RWPE2 (cell line): ENCODE measurements around the gene HS3ST5.

Experiments used
- ATAC-seq: fragments of 200-7000 bp; cut with Tn5 transposase; 3 replicates; pipeline ENCODE4 v1.9.1; 2021; ENCODE audit warnings: low read depth
- DNase-seq: peaks from one replicate; pipeline ENCODE4 v3.0.0-alpha.2; 2020; ENCODE audit warnings: low spot score
- H3K27ac ChIP-seq: fragments of 450-650 bp; 2 replicates; pipeline ENCODE4 v1.5.1; 2017; ENCODE audit warnings: mild to moderate bottlenecking; ENCODE audit not compliant: poor library complexity, severe bottlenecking
- H3K27me3 ChIP-seq: fragments of 250-450 bp; sonication (Bioruptor Pico); 2 replicates; pipeline ENCODE4 v1.5.1; 2021; ENCODE audit warnings: mild to moderate bottlenecking, moderate library complexity; ENCODE audit not compliant: insufficient read depth, poor library complexity, severe bottlenecking
- H3K36me3 ChIP-seq: fragments of 250-450 bp; sonication (Bioruptor Pico); 2 replicates; pipeline ENCODE4 v1.5.1; 2020; ENCODE audit warnings: low read depth, mild to moderate bottlenecking, moderate library complexity
- H3K4me1 ChIP-seq: fragments of 250-450 bp; sonication (Bioruptor Pico); 2 replicates; pipeline ENCODE4 v1.5.1; 2021; ENCODE audit warnings: mild to moderate bottlenecking, moderate library complexity; ENCODE audit not compliant: insufficient read depth, poor library complexity, severe bottlenecking
- H3K4me3 ChIP-seq: fragments of 250-450 bp; sonication (Bioruptor Pico); 2 replicates; pipeline ENCODE4 v1.5.1; 2021; ENCODE audit warnings: mild to moderate bottlenecking, moderate library complexity; ENCODE audit not compliant: severe bottlenecking
- H3K9me3 ChIP-seq: fragments of 250-450 bp; sonication (Bioruptor Pico); 2 replicates; pipeline ENCODE4 v1.5.1; 2021; ENCODE audit warnings: mild to moderate bottlenecking, moderate library complexity; ENCODE audit not compliant: severe bottlenecking
- CTCF ChIP-seq: fragments of 450-650 bp; IDR thresholded peaks from one replicate; pipeline ENCODE4 v1.5.1; 2017; ENCODE audit warnings: mild to moderate bottlenecking, moderate library complexity; ENCODE audit not compliant: poor library complexity, severe bottlenecking

The HS3ST5 gene

GRCh38 chr6:114063956-114064355 lies 278.9 kb downstream of the HS3ST5 start:
- no peak overlapping the region for H3K4me3 ChIP-seq
- H3K4me1 ChIP-seq = no peaks in the 10 kb centered on the region
- H3K9me3 ChIP-seq = no peaks in the 10 kb centered on the region
- ATAC-seq (no peak), DNase-seq (no peak)
- no peaks in the 10 kb centered on the region for H3K27me3 ChIP-seq
- no peak overlapping the region for H3K27ac ChIP-seq
- H3K36me3 ChIP-seq = no peaks in the 10 kb centered on the region
- no peak for TF ChIP-seq CTCF

GRCh38 chr6:114062199-114062598 lies 280.6 kb downstream of the HS3ST5 start:
- ATAC-seq = no peak
- no peaks in the 10 kb centered on the region for H3K4me1 ChIP-seq
- H3K9me3 ChIP-seq = no peaks in the 10 kb centered on the region
- H3K27ac ChIP-seq = no peak overlapping the region
- no peak overlapping the region for H3K4me3 ChIP-seq
- DNase-seq = no peak
- H3K36me3 ChIP-seq = no peaks in the 10 kb centered on the region
- H3K27me3 ChIP-seq = no peaks in the 10 kb centered on the region
- TF ChIP-seq CTCF = no peak

GRCh38 chr6:114061741-114062140 lies 281.1 kb downstream of the HS3ST5 start:
- Histone ChIP-seq H3K36me3 (no peaks in the 10 kb centered on the region), H3K9me3 (no peaks in the 10 kb centered on the region), H3K27me3 (no peaks in the 10 kb centered on the region), H3K4me1 (no peaks in the 10 kb centered on the region), H3K27ac (no peak overlapping the region), H3K4me3 (no peak overlapping the region)
- TF ChIP-seq CTCF = no peak
- DNase-seq (no peak), ATAC-seq (no peak)

GRCh38 chr6:114061116-114061515 lies 281.7 kb downstream of the HS3ST5 start:
- no peak for ATAC-seq
- no peak overlapping the region for H3K4me3 ChIP-seq
- no peaks in the 10 kb centered on the region for H3K4me1 ChIP-seq
- H3K9me3 ChIP-seq = no peaks in the 10 kb centered on the region
- H3K36me3 ChIP-seq = no peaks in the 10 kb centered on the region
- TF ChIP-seq CTCF = peak; percentile 16
- no peaks in the 10 kb centered on the region for H3K27me3 ChIP-seq
- no peak overlapping the region for H3K27ac ChIP-seq
- no peak for DNase-seq

GRCh38 chr6:114058435-114058834 lies 284.4 kb downstream of the HS3ST5 start:
- Histone ChIP-seq H3K36me3 (no peaks in the 10 kb centered on the region), H3K27ac (no peak overlapping the region), H3K4me3 (no peak overlapping the region), H3K4me1 (no peaks in the 10 kb centered on the region), H3K27me3 (no peaks in the 10 kb centered on the region), H3K9me3 (no peaks in the 10 kb centered on the region)
- TF ChIP-seq CTCF = no peak
- ATAC-seq = no peak
- DNase-seq = no peak
